ENCODE data around the gene PIK3CD. TPM values are rescaled to one million over a fixed set of nuclear protein-coding genes. Genes with fewer than 3 reads are reported as not detected.

The PIK3CD gene
- total and polyA plus RNA-seq, 12 donors: 1.3 to 16.4 (median 9.1) TPM

DNA sequence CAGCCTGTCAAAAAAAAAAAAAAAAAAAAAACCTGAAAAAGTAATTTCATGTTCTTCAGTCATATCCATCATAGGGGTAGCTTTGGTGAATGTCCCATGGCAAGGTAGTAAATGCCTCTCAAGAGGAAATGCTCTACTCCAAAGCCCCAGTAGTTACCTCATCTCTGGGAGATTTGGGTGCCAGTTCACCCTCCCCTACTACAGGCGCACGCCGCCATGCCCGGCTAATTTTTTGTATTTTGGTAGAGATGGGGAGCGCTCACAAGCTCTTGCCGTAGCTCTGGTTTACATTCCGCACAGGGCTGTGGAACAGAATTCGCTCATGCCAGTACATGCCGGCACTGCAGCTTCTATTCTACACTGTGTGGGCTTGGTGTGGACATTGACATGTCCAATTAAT, 13.7 kb downstream of the PIK3CD start:
- H3K4me1 ChIP-seq (replicated peaks in 1 of 2): no peaks in the 10 kb centered on the region
- no peak for DNase-seq
- TF ChIP-seq, protein P1, sequence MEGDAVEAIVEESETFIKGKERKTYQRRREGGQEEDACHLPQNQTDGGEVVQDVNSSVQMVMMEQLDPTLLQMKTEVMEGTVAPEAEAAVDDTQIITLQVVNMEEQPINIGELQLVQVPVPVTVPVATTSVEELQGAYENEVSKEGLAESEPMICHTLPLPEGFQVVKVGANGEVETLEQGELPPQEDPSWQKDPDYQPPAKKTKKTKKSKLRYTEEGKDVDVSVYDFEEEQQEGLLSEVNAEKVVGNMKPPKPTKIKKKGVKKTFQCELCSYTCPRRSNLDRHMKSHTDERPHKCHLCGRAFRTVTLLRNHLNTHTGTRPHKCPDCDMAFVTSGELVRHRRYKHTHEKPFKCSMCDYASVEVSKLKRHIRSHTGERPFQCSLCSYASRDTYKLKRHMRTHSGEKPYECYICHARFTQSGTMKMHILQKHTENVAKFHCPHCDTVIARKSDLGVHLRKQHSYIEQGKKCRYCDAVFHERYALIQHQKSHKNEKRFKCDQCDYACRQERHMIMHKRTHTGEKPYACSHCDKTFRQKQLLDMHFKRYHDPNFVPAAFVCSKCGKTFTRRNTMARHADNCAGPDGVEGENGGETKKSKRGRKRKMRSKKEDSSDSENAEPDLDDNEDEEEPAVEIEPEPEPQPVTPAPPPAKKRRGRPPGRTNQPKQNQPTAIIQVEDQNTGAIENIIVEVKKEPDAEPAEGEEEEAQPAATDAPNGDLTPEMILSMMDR (IDR thresholded peaks at IDR 0.05): no peak
- TF ChIP-seq POLR2A (IDR thresholded peaks at IDR 0.05): no peak
- H3K36me3 ChIP-seq (replicated peaks in 1 of 2): no peaks in the 10 kb centered on the region
- no peaks in the 10 kb centered on the region for H3K9me3 ChIP-seq (replicated peaks in 1 of 3)
- no peak overlapping the region for H3K27ac ChIP-seq
- H3K4me3 ChIP-seq: no peak overlapping the region
- no peaks in the 10 kb centered on the region for H3K27me3 ChIP-seq
- intact Hi-C loops (cut with DNase I): no loop called here
- WGBS, 4 donors: 88 to 92% (median 92%) methylated on average over 9 of the region's 9 CpGs

DNA sequence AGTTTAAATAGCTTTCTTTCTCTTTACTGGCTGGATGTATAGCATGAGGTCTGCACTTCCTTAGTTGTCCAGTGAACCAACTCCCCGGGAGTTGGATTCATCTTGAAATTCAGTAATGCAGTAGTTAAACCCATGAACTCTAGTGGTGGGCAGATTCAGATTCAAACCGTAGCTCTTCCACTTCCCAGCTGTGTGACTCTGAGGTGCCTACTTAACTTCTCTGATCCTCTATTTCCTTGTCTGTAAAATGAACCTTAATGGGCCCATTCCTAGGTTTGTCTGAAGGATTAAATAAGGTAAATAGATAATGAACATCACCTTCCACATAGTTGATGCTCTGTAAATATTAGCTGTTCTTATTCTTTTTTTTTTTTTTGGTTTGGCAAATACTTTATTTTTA, 16.5 kb downstream of the PIK3CD start:
- Histone ChIP-seq H3K36me3 (replicated peaks in 1 of 2) (no peaks in the 10 kb centered on the region), H3K4me3 (no peak overlapping the region), H3K27ac (no peak overlapping the region), H3K4me1 (replicated peaks in 1 of 2) (no peaks in the 10 kb centered on the region), H3K9me3 (replicated peaks in 1 of 3) (no peaks in the 10 kb centered on the region), H3K27me3 (no peaks in the 10 kb centered on the region)
- intact Hi-C loops (cut with DNase I): no loop called here
- WGBS, 4 donors: 35 to 50% (median 44%) methylated on average over 2 of the region's 2 CpGs
- TF ChIP-seq POLR2A (IDR thresholded peaks at IDR 0.05): no peak
- TF ChIP-seq, protein P1 (IDR thresholded peaks at IDR 0.05): no peak
- DNase-seq: no peak

DNA sequence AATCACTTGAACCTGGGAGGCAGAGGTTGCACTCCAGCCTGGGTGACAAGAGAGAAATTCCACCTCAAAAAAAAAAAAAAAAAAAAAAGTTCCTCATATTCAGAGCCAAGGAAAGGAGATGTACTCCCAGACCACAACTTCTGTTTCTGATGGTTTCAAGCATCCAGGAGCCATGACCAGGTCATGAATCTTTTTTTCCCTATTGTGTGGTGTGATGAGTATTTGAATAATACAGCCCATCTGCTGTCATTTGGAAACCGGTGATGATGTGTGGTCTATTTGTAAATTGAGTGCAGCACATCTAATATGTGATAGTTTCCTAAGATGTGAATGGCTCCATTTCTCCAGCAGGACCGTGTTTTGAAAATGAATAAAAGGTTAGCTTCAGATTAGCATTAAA, 18.6 kb downstream of the PIK3CD start:
- H3K27me3 ChIP-seq: no peaks in the 10 kb centered on the region
- H3K9me3 ChIP-seq (replicated peaks in 1 of 3): no peaks in the 10 kb centered on the region
- DNase-seq: no peak
- TF ChIP-seq, protein P1 (IDR thresholded peaks at IDR 0.05): no peak
- no peak for TF ChIP-seq POLR2A (IDR thresholded peaks at IDR 0.05)
- no peaks in the 10 kb centered on the region for H3K36me3 ChIP-seq (replicated peaks in 1 of 2)
- H3K4me3 ChIP-seq: no peak overlapping the region
- no peak overlapping the region for H3K27ac ChIP-seq
- 60 to 87% (median 81%) methylated on average over 2 of the region's 2 CpGs for WGBS, 4 donors
- intact Hi-C loops (cut with DNase I): no loop called here
- no peaks in the 10 kb centered on the region for H3K4me1 ChIP-seq (replicated peaks in 1 of 2)

DNA sequence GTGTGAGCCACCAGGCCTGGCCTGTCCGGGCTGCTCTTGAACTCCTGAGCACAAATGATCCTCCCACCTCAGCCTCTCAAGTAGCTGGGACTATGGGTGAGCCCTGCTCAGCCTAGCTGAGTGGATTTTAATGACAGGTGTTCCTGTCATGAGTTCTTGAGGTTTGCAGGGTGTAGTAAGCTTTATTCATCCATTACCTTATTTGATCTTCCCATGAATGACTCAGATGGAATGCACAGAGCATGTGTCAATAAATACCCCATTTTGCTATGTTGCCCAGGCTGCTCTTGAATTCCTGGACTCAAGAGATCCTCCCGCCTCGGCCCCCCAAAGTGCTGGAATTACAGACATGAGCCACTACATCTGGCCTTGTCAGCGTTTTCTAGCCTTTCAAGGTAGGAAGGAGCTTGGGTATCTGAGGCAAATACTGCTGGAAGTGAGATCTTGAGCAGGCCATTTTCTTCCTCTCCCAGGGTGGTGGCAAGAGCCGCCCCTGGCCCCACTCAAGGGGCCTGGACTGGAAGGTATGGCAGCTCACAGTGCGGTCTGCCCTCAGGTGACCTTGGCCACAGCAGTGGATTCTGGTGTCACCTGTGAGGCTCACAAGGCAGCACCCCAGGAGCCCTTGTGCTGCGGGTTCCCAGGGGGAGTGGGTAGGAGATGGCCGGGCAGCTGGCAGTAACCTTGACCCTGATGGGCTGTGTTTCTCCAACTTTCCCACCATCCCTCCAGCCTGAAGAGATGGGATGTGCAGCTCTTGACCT, 20.0 kb downstream of the PIK3CD start:
- WGBS, 4 donors: 77 to 89% (median 84%) methylated on average over 6 to 8 of the region's 8 CpGs
- no peak for DNase-seq
- TF ChIP-seq POLR2A (IDR thresholded peaks at IDR 0.05): no peak
- TF ChIP-seq, protein P1 (IDR thresholded peaks at IDR 0.05): no peak

More for the DNA sequence above, 20.0 kb downstream of the PIK3CD start:
- Histone ChIP-seq H3K36me3 (replicated peaks in 1 of 2) (no peaks in the 10 kb centered on the region), H3K4me1 (replicated peaks in 1 of 2) (no peaks in the 10 kb centered on the region), H3K27ac (no peak overlapping the region), H3K9me3 (replicated peaks in 1 of 3) (no peaks in the 10 kb centered on the region), H3K4me3 (no peak overlapping the region), H3K27me3 (no peaks in the 10 kb centered on the region)
- intact Hi-C loops (cut with DNase I): no loop called here
